Inflammatory macrophage treated with lipopolysaccharide for 1 hour (primary cell): ENCODE data around the gene RAD54L.
"Not testable (repeated sequence)": the region's sequence is repeated elsewhere in the genome, so short reads cannot be mapped to it uniquely, and the experiment has no call there.

Experiments used
- DNase-seq, 2 donors: peaks; one replicate each; pipeline ENCODE4 v3.0.0-alpha.2; 2020 to 2022

The RAD54L gene

GRCh38 chr1:46247436-46248121 lies at the start of gene RAD54L:
Gene RAD54L, plus strand, starts transcription at chr1:46247763. Its CDS starts 643 bp downstream, at chr1:46248406.
- DNase-seq, result peak; percentile 98

- DNase-seq, result peak; percentile 59 to 63
These were observed 49.4 kb upstream of the RAD54L start, which contains the start of gene POMGNT1 for GRCh38 chr1:46197964-46198811. Gene POMGNT1, minus strand, starts transcription at chr1:46198434. Its CDS starts 613 bp downstream, at chr1:46197821.

GRCh38 chr1:46199233-46199749 lies 48.3 kb upstream of the RAD54L start:
- no peak for DNase-seq

- no peak for DNase-seq
These were observed 43.7 kb upstream of the RAD54L start for GRCh38 chr1:46203738-46204405.

- DNase-seq, result no peak
These were observed 43.2 kb upstream of the RAD54L start for GRCh38 chr1:46204406-46204742.

GRCh38 chr1:46205141-46205540 lies 42.4 kb upstream of the RAD54L start:
- no peak for DNase-seq

- no peak for DNase-seq
These were observed 41.8 kb upstream of the RAD54L start for GRCh38 chr1:46205791-46206190.

GRCh38 chr1:46206399-46206798 lies 41.2 kb upstream of the RAD54L start:
- no peak for DNase-seq

GRCh38 chr1:46210561-46210960 lies 37.0 kb upstream of the RAD54L start:
- no peak for DNase-seq

GRCh38 chr1:46211051-46211450 lies 36.5 kb upstream of the RAD54L start:
- no peak for DNase-seq

- DNase-seq, result no peak
These were observed 32.1 kb upstream of the RAD54L start for GRCh38 chr1:46215504-46215903.

- DNase-seq, result no peak
These were observed 29.1 kb upstream of the RAD54L start for GRCh38 chr1:46218443-46218842.

- DNase-seq, result no peak
These were observed 27.7 kb upstream of the RAD54L start for GRCh38 chr1:46219551-46220520.

- no peak for DNase-seq
These were observed 26.8 kb upstream of the RAD54L start for GRCh38 chr1:46220808-46221207.

GRCh38 chr1:46221749-46222148 lies 25.8 kb upstream of the RAD54L start:
- no peak for DNase-seq

GRCh38 chr1:46223055-46223454 lies 24.5 kb upstream of the RAD54L start:
- DNase-seq, result not testable (repeated sequence)

GRCh38 chr1:46223472-46223943 lies 24.1 kb upstream of the RAD54L start:
- DNase-seq, result peak; percentile 58 to 76

- no peak for DNase-seq
These were observed 22.6 kb upstream of the RAD54L start for GRCh38 chr1:46224966-46225365.

GRCh38 chr1:46231231-46231630 lies 16.3 kb upstream of the RAD54L start:
- DNase-seq, result not testable (repeated sequence)

- no peak for DNase-seq
These were observed 10.7 kb upstream of the RAD54L start for GRCh38 chr1:46236882-46237281.

GRCh38 chr1:46238865-46239264 lies 8.7 kb upstream of the RAD54L start:
- peak; percentile 65 to 87 for DNase-seq

- not testable (repeated sequence) for DNase-seq
These were observed 5.8 kb upstream of the RAD54L start for GRCh38 chr1:46241733-46242132.
